Activated CD8-positive, alpha-beta memory T cell treated with anti-CD3 and anti-CD28 coated beads for 1 hour (primary cell): ENCODE data around the gene TTLL11.
"Not testable (repeated sequence)": the region's sequence is repeated elsewhere in the genome, so short reads cannot be mapped to it uniquely, and the experiment has no call there.

Experiments
- DNase-seq, 2 donors: peaks; one replicate each; pipeline ENCODE4 v3.0.0-alpha.2; 2020; ENCODE audit warnings: low read depth in 1 of 2; ENCODE audit errors: extremely low read depth in 1 of 2

The TTLL11 gene

DNA sequence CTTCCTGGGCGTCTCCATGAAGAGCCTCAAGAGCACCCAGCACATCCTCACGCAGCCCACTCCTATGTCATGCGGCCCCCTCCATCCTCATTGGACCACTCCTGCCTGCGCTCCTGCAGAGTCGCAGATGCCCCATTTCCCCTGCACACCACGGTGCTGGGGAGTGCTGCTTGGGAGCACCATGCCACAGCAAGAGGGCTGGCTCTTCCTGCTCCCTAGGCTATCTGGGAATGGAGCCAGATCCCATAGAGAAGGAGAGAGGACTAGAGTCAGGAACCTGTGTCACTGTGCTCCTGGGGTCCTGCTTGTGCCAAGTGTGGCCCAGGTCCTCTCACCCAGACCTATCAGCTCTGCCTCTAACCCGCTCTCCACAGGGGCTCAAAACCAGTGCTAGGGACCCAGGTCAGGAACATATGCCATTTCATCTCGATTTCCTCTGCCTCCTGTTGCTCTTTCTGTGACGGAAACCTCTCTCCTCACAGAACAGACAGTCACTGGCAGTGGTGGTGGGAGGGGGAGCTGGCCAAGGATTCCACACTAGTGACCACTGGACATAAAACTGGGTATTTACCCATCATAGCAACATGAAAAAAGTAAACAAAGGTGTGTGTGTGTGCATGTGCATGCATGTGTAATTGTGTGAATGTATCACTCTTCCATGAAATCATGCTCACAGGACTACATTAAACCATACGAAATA is 178.4 kb downstream of the TTLL11 start:
- DNase-seq: no peak

DNA sequence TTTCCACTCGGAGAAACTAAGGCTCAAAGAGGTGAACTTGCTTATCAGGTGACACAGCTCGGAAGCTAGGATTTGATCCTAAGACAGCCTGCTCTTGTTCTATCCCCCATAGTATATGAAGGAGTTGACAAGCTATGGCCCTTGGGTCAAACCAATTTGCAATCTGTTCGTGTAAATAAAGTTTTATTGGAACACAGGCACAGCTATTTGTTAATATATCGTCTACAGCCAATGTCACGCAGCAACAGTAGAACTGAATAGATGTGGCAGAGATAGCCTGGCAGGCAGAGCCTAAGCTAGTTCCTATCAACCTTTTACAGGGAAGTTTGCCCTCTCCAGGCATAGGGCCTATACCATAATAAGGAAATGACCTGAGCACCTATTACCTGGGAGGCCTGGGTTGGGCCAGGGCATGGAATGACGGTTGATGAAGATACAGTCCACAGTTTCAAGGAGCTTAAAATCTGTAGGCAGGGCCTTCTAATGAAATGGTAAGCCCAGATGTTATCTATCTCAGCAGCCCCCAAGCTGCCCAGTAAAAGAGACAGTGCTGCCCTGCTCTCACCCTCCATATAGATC is 179.0 kb downstream of the TTLL11 start:
- DNase-seq: no peak

DNA sequence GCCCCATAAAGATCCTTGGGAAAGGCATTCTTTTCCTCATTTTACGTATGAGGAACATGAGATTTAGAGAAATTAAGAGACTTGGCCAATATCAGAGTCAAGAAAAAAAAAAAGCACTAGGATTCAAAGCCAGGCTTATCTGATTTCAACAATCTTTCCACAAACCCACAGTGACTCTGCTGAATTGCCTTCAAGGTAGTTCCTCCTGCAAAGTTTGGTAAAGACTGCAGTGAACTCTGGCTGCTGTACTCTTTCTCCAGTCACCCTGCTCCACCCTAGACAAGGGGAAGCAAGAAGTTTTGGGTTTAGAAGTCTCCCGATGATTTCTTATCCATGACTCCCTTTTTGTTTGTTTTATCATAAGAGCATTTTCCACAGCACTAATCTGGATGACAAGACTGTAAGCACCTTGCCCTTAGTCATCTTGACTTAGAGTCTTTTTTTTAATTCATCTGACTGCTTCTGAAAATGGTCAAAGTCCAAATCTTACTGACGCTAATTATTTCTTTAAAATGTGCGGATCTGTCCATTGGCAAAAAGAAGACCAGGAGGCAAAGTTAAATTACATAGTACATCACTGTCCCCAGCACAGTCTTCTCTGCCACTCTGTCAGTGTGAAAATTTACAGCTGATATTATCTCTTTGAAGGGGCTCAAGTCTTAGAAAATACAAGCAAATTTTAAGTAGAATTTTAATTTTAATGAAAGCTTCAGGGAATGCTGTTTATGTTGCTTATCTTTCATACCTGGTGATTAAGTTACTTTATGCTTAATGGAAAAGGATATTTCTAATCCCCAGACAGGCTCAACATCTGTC is 180.1 kb downstream of the TTLL11 start:
- no peak for DNase-seq

DNA sequence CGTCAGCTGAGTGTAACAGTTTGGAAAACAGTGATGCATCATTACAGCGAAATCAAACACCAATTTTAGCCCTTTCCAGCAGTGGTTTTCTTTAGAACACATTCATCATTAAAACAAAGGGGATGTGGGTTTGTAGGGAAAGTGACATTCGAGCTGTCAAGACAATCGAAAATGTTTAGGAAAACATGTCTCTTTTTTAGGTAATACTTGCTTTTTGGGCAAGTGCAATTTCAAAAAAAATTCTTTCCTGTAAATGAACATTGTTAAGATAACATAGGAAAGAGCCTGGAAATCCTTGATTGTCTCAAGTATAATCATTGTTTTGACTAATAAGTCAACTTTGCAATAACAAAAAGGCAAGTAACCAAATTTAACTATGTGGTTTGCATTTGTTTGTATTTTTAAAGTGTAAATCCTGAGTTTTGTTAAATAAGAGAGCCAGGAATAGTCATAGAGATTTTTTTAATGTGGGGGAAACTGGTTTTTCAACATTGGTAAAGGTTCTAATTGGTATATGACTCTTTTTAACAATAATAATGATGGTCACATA is 182.5 kb downstream of the TTLL11 start:
- DNase-seq: no peak

DNA sequence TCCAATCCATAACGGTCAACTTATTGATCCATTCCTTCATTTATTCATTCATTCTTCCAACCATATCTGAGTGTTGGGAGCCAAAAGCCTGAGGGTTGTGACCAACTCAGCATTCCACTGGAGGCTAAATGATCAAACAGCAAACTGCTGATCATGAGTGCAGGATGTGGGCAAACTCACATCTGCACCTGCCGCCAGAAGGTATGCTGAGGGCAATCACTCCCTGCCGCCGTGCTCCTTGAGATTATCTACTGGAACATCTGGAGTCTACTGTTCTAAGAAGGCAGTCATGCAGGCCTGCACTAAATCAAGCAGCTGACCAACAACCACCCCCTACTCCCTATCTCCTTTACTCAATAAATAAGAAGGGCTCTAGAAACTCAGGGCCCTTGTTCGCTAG is 184.0 kb downstream of the TTLL11 start:
- no peak for DNase-seq

DNA sequence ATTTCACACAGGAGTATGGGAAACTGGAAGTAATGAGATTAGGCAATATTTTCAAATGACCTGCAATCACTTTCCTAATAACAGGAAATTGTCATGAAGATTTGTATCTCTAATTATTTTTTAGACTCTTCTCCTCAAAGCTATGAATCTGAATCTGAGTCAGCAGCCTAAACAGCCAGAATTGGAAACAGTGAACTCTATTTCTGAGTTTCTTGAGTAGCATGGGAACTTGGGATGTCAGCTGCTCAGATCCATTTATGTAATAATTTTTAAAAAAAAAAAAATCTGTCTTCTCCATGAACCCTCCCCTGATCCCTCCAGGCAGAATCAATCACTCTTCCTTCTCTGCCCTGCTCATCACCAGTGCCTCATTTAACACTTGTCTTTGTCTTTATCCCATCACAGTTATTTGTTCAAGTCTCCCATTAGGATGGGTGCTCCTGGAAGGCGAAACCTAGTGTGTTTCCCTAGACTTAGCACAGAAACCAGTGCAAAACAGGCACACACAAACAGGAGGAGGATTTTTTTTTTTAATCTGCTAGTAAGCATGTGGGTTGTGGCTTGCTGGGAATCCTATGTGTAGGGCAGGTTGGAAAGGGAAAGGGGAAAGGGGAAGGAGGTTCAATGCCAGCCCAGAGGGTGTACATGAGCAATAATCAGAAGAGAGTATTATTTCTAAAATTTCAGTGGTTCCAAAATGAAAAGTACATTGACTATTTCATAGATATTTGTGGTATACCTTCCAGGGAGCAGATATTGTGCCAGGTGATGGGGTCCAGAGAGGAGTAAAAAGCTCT is 186.8 kb downstream of the TTLL11 start:
- no peak for DNase-seq

DNA sequence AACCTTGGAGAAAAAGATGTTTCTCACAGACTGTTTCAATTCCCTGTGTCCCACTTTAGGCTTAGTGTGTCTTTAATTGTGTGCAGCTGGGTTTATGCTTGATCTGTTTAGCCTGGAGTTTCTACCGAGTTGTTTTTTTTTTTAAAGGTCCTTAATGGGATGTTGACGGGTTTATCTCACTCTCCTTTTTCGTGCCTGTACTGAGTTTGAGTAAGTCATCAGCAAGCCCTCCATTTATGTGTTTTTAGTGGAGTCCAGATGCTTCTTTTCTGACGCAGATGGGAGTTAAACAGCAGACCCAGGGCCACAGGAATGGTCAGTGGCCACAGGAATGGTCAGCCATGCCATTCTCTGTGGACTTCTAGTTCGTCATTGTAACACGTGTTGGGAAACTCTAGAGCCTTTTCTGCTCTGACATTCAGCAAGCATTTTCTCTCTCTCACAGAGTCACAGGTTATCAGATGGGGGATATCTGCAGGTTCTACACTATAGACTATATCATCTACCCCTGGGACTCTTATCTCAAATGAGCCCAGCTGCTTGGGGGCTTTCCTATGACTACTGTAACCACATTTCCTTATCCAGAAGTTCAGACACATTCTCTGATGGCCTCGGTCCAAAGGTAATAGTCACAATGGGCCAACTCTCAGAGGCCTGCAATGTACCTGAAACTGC is 190.5 kb downstream of the TTLL11 start:
- DNase-seq: no peak

DNA sequence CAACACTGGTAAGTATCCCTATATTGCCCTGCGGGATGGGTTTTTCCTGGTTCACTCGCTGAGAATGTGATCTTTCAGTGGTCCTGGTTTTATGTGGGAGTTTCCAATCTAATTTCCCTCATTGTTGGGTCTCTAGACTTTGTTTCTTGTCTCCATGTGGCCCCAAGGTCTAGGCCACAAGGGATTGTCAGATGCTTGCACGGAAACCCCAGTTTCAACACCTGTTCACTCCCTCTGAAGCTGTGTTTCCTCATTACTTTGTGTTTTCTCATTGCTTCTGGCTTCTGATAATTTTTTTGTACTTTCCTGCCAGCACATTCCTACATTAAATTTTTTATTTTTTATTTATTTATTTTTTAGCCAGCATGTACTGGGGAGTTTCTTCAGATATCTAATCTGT is 191.5 kb downstream of the TTLL11 start:
- DNase-seq: no peak

DNA sequence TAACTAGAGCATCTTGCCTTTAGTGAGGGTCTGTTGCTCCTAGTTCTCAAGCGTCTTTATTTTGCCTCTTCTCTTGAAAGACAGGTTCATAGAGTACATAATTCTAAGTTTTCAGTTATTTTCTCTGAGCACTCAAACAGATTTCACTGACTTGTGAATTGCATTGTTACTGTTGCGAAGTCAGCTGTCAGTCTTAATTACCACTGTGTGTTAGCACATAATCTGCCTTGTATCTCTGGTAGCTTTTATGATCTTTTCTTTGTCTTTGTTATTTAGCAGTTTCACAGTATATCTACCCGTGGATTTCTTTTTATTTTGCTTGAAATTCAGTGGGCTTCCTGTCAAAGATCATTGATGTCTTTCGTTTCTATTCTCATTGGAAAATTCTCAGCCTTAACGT is 192.9 kb downstream of the TTLL11 start:
- no peak for DNase-seq

DNA sequence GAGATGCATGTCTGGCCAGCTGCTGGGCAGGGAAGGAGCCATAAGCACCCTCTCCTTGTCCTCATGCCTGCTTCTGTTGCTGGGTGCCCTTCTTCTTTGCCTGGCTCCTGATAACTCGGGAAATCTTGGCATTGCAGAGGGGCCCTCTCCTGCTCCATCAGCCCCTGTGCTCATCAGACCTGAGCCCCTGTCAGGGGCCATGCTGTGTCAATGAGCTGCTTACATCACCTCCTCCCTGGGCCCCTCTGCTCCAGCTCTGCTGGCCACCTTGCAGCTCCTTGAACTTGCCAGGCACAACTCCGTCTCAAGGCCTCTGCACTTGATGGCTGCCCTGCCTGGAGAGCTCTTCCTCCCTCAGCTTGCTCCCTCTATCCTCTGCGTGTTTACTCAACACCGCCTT is 194.3 kb downstream of the TTLL11 start:
- no peak for DNase-seq

DNA sequence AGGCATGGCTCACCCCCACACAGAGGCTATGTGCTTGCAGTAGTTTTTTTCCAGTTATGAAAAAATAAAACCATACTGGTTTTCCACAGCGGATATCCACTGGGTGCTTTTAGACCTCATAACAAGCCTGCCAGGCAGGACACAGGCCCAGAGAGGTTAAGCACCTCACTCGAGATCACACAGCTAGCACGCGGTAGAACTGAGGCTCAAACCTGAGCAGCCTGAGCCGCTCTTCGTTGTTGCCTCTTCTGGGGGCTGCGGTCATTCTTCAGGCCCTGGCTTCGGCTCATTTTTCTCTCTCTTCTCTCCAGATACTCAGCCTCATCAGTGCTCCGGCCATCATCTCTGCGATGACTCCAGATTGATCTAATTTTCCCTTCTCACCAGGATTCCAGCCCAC is 196.0 kb downstream of the TTLL11 start:
- no peak for DNase-seq

DNA sequence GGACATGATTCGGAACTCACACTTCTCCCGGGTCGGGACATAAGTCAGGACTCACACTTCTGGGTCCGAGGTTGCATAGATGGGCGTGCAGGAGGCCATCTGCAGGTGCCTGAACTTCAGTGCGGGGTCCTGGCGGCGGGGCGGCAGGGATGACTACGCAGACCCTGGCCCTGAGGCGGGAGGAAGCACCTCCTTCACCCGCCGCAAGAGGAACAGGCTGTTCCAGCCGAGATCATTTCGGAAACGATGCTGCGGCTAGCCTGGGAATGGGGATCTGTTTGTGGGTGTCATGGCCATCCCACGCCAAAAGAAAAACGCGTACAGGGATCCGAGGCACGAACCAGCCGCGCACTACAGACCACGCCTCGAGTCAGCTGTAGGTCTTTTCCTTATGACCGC is 196.6 kb downstream of the TTLL11 start:
- no peak for DNase-seq

DNA sequence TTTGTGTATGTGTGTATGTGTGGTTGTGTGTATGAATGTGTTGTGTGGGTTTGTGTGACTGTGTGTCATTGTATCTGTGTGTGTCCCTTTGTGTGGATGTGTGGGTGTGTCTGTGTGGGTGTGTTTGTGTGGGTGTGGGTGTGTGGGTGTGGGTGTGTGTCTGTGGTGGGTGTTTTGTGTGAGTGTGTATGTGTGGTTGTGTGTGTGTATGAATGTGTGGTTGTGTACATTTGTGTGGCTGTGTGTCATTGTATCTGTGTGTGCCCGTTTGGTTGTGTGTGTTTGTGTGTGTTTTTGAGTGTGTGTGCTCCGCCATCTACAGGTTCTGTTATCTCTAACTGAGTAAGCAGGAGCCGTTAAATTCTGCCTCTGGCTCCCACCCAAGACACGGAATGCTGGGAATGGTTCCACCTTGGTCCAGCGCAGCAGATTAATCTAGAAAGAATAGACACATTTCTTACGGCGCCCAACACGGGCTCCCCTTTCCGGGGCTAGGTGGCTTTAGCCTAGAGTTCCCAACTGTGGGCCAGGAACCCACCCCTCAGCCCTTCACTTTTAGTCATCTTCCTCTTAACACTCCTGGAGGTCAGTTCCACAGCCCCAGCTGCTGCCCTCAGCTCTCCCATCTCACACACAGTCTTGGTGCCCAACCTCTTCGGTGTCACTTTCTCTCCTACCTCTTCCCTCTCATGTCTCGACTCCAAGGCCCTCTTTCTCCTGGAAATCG is 197.1 kb downstream of the TTLL11 start:
- no peak for DNase-seq

DNA sequence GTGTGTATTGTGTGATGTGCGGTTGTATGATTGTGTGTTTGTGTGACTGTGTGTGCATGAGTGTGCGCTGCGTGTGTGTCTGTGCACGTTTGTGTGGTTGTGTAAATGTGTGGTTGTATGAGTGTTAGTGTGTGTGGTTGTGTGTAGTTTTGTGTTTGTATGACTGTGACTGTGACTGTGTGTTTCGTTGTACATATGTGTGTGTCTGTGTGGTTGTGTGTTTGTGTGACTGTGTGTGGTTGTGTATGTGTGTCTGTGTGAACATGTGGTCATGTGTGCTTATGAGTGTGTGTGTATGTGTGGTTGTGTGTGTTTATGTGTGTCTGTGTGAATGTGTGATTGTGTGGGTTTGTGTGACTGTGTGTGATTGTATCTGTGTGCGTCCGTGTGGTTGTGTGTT is 197.8 kb downstream of the TTLL11 start:
- no peak for DNase-seq

DNA sequence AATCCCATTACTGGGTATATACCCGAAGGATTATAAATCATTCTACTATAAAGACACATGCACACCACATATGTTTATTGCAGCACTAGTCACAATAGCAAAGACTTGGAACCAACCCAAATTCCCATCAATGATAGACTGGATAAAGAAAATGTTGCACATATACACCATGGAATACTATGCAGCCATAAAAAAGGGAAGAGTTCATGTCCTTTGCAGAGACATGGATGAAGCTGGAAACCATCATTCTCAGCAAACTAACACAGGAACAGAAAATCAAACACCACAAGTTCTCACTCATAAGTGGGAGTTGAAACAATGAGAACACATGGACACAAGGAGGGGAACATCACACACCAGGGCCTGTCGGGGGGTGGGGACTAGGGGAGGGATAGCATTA is 198.7 kb downstream of the TTLL11 start:
- DNase-seq: not testable (repeated sequence)

DNA sequence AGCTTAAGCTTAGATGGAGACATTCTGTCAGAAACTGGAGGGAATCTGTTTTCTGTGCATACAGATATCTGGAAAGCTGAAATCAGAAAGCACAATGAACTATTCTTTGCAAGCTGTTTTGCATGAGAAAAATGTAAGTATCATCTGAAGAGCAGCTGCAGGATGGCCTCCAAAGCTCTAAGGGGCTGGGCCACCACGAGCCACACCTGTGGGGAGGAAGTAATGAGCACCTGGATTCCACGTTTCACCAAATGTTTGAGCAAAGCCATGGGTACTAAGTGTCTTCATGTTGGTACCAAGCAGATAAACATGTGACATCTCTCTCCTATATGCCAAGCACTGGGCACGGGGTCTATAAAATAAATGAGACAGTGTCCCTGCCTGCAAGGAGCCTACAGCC is 199.3 kb downstream of the TTLL11 start:
- DNase-seq: no peak

DNA sequence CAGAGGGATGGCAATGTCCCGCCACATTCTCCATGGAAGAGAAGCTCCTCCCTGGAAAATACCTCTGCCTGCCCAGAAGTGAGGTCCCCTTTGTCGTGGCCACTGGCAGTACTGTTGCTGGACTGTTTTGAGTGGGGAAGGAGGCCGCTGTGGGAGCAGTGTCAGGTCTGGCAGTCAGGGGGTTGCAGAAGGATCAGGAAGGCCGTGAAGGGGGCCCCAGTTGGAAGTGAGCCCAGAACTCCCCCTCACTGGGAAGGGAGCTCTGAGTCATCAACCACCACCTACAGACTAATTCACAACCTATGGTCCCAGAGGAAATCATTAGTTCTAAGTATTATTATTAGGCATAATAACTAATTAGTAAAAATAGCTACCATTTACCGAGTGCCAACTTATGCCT is 200.4 kb downstream of the TTLL11 start:
- no peak for DNase-seq

DNA sequence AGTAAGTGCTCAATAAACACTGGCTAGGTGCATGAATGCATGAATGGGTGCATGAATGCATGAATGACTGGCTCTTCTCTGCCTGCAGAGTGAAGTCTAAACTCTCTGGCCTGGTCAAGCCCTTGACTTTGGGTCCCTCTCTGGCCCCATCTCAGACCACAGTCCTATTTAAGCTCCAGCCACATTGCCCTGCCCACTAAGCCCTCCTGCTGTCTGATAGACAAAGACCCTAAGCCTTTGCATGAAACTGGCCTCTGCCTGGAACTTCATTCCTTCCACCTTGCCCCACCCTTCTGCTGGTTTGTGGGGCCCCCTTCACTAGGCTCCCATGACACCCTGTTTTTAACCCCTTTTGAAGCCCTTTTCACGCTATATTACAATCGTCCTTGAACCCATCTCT is 202.4 kb downstream of the TTLL11 start:
- DNase-seq: no peak

DNA sequence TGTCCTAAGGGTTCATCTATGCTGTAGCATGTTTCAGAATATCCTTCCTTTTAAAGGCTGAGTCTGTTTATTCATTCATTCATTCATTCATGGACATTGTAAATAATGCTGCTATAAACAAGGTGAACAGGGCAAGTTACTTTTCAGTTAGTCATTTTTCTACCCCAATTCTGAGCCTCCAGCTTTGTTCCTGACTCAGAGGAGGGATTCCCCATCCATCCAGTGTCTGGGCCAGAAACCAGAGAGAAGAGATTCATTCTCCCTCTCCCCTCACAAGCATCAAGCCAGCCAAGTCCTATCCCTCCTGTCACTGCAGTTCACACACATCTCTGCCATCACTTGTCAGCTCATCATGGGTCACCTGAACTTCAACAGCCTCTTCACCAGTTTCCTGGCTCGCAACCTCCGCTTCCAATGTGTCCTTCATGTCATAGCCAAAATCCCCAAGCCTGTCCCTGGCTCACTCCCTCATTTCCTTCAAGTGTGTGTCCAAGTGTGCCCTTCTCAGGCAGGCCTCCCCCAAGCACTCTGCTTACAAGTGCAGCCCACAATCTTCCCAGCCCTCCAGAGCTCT is 203.0 kb downstream of the TTLL11 start:
- DNase-seq: no peak

DNA sequence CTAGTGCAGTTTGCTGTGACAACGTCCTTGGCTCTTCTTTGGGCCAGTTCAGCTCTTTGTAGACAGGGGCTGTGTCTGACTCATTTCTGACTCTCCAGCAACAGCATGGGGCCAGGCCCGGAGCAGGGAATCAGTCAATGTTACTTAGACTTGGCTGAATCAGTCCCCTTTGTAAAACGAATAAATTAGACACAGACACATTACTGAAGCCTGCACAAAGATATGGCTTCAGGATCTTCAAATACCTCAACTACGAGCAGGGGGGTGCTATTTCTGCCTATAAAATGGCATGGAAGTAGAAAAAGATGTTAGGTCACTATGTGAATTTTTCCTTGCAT is 204.7 kb downstream of the TTLL11 start:
- no peak for DNase-seq
